Astrocyte of the spinal cord (primary cell): ENCODE measurements around the gene MRPL53.
"Not testable (repeated sequence)": the region's sequence is repeated elsewhere in the genome, so short reads cannot be mapped to it uniquely, and the experiment has no call there.

ENCODE experiments used
- DNase-seq: peaks from one replicate; pipeline ENCODE4 v3.0.0; 2011; ENCODE audit warnings: low read depth, low spot score
- H3K4me3 ChIP-seq: 2 replicates; pipeline ENCODE4 v1.5.1; 2011; ENCODE audit warnings: low read depth, mild to moderate bottlenecking, low read length, moderate library complexity
- in situ Hi-C: cut with HindIII; loops from 2 replicates; pipeline ENCODE4 v1.10.0; 2017; ENCODE audit warnings: low sequenced_read_pairs
- TF ChIP-seq, protein P1 (sequence below): IDR thresholded peaks from 2 replicates; pipeline ENCODE4 v1.5.1; 2012; ENCODE audit warnings: low read depth, mild to moderate bottlenecking, low read length, inconsistent platforms

The MRPL53 gene

DNA sequence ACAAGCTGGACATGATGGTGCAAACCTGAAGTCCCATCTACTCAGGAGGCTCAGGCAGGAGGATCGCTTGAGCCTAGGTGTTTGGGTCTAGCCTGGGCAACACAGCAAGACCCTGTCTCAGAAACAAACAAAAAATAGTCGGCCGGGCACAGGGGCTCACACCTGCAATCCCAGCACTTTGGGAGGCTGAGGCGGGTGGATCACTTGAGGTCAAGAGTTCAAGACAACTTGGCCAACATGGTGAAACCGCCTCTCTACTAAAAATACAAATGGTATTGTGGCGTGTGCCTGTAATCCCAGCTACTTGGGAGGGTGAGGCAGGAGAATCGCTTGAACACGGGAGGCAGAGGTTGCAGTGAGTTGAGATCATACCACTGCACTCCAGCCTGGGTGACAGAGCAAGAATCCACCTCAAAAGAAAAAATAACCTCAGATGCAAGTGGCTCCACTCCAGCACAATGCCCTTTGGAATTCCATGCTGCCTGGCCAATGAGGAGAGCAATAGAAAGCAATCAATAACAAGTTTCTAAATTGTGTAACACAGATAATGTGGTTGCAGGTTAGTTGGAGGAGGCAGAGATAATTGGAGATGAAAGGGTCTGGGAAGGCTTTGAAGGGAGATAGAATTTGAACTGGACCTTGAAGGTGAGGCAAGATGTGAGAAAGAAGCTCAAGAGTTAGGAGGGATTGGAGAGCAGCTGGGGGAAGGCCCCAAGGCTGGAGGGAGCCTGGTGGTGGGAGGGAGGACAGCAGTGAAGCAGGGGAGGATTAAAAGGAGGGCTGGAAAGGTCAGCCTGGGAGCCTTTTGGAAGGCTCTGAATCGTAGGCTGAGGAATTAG lies 16.4 kb upstream of the MRPL53 start:
- no peak overlapping the region for H3K4me3 ChIP-seq
- no peak for DNase-seq
- TF ChIP-seq, protein P1, sequence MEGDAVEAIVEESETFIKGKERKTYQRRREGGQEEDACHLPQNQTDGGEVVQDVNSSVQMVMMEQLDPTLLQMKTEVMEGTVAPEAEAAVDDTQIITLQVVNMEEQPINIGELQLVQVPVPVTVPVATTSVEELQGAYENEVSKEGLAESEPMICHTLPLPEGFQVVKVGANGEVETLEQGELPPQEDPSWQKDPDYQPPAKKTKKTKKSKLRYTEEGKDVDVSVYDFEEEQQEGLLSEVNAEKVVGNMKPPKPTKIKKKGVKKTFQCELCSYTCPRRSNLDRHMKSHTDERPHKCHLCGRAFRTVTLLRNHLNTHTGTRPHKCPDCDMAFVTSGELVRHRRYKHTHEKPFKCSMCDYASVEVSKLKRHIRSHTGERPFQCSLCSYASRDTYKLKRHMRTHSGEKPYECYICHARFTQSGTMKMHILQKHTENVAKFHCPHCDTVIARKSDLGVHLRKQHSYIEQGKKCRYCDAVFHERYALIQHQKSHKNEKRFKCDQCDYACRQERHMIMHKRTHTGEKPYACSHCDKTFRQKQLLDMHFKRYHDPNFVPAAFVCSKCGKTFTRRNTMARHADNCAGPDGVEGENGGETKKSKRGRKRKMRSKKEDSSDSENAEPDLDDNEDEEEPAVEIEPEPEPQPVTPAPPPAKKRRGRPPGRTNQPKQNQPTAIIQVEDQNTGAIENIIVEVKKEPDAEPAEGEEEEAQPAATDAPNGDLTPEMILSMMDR, result no peak
- in situ Hi-C loops, result no loop called here

- TF ChIP-seq, protein P1, result no peak
- H3K4me3 ChIP-seq, result no peak overlapping the region
- in situ Hi-C loops, result no loop called here
- DNase-seq, result no peak
Measured at GRCh38 chr2:74486141-74486540, 13.7 kb upstream of the MRPL53 start.

GRCh38 chr2:74483675-74484164 lies 11.2 kb upstream of the MRPL53 start:
- in situ Hi-C loops, DNase-seq: not testable (repeated sequence)
- H3K4me3 ChIP-seq, result peak overlapping the region; percentile 87

DNA sequence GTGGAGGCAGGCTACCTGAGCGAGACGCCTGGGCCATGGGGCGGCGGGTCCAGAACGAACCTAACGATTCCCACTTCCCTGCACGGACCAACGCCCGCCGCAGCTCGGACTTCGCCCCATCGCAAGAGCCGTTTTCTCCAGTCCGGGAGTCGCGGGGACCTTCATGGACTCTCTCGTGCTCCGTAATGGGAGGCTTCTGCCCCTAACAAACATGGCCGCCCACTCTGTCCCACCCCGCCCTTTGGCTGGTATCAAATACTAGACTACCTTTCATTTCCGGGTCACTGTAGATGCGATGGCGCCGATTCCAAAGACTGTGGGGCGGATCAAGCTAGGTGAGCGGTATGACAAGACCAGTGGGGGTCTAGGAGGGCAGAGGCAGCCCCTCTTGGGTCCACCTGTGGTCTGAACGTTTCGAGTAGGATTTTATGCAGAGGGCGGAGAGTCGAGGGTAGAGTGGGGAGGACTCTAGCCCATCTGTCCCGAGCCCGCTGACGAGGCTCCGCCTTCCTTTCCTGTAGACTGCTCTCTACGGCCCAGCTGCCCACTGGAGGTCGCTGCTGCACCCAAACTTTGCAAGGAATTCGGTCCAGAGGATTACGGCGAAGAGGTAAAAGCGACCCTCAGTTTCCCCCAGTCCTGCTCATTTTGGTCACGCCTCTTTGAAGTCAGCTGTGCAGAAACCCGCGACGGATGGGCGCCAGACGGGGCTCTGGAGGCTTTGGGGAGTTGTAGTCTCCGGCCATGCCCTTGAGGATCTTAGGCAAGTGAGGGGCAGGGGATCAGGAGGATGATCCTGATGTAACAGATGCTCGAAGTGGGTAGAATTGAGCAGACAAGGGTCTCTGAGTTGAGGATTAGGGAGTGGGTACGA lies 10.6 kb upstream of the MRPL53 start, which contains the start of the genes CCDC142 and TTC31:
Gene CCDC142 (minus strand): TSS at position 198 of the 874 bp plus-strand sequence. CDS start 161 bp downstream, at position 37.
Gene TTC31 (plus strand): TSS at position 281 of the 874 bp plus-strand sequence. CDS start 15 bp downstream, at position 296.
- H3K4me3 ChIP-seq, result peak within 1 kb of the TSS; percentile 87
- TF ChIP-seq, protein P1, result peak; percentile 91
- DNase-seq, result peak; percentile 97
- in situ Hi-C loops, result no loop called here

- in situ Hi-C loops, result no loop called here
- TF ChIP-seq, protein P1, result no peak
- DNase-seq, result no peak
- H3K4me3 ChIP-seq, result peak overlapping the region; percentile 87
Measured at GRCh38 chr2:74481961-74482800, 9.7 kb upstream of the MRPL53 start.

DNA sequence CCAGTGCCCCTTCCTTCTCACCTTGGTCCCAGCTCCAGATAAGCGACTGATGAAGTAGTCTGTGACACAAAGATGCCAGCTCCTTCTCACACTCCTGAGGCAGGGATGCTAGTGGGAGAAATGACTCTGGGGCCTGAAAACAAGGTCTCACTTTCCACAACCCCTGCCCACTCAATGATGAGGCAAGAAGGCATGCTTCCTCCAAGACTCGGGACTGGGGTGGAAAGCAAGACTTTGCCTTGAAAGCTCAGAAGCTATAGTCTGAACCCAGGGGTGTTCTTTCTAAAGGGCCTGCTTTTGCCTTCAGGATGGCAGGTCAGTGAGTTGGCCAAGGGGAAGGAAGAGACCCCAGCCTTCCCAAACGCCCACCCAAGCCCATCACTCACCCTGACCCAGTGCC lies 9.0 kb upstream of the MRPL53 start:
- TF ChIP-seq, protein P1, result no peak
- peak overlapping the region; percentile 87 for H3K4me3 ChIP-seq
- no peak for DNase-seq
- in situ Hi-C loops, result no loop called here
